Fibroblast of the conjunctiva (primary cell): ENCODE data around the gene CYB561D1.

Source experiments
- DNase-seq: peaks from one replicate; pipeline ENCODE4 v3.0.0-alpha.2; 2010; ENCODE audit warnings: low read depth

The CYB561D1 gene

GRCh38 chr1:109530457-109531087 is 36.7 kb downstream of the CYB561D1 start:
- no peak for DNase-seq

GRCh38 chr1:109531380-109531779 is 37.5 kb downstream of the CYB561D1 start:
- no peak for DNase-seq

GRCh38 chr1:109531826-109532364 is 38.0 kb downstream of the CYB561D1 start:
- no peak for DNase-seq

GRCh38 chr1:109532365-109533136 is 38.7 kb downstream of the CYB561D1 start:
- DNase-seq, result peak; percentile 72

GRCh38 chr1:109534307-109534858 is 40.5 kb downstream of the CYB561D1 start:
- no peak for DNase-seq

GRCh38 chr1:109535481-109535880 is 41.6 kb downstream of the CYB561D1 start:
- DNase-seq, result no peak

- DNase-seq, result no peak
Measured at GRCh38 chr1:109535971-109536491, 42.1 kb downstream of the CYB561D1 start.

GRCh38 chr1:109537450-109538178 is 43.7 kb downstream of the CYB561D1 start:
- DNase-seq, result no peak

GRCh38 chr1:109538827-109539555 is 45.1 kb downstream of the CYB561D1 start:
- DNase-seq, result no peak

GRCh38 chr1:109539676-109540075 is 45.8 kb downstream of the CYB561D1 start, which contains the start of gene GPR61:
TSS of gene GPR61 (plus strand) at chr1:109539872. CDS start at chr1:109543023, 3,151 bp downstream.
- no peak for DNase-seq

GRCh38 chr1:109541102-109541501 is 47.2 kb downstream of the CYB561D1 start:
- DNase-seq, result no peak

- DNase-seq, result no peak
Measured at GRCh38 chr1:109542657-109543056, 48.8 kb downstream of the CYB561D1 start.

- no peak for DNase-seq
Measured at GRCh38 chr1:109543283-109543987, 49.5 kb downstream of the CYB561D1 start.

GRCh38 chr1:109543988-109544735 is 50.3 kb downstream of the CYB561D1 start:
- no peak for DNase-seq

- peak; percentile 87 for DNase-seq
Measured at GRCh38 chr1:109546311-109547109, 52.6 kb downstream of the CYB561D1 start.

GRCh38 chr1:109547463-109548320 is 53.8 kb downstream of the CYB561D1 start:
- no peak for DNase-seq

GRCh38 chr1:109548321-109549267 is 54.7 kb downstream of the CYB561D1 start, which contains the start of gene GNAI3:
TSS of gene GNAI3 (plus strand) at chr1:109548615. CDS start at chr1:109548721, 106 bp downstream.
- peak; percentile 88 for DNase-seq
